Gastroesophageal sphincter (tissue), 4 donors: ENCODE data around the gene FOXO4. TPM values are rescaled to one million over a fixed set of nuclear protein-coding genes. Genes with fewer than 3 reads are reported as not detected.

ENCODE experiments used
- ATAC-seq: fragments of 150-250 bp; one replicate; pipeline ENCODE4 v1.9.1; 2016; ENCODE audit warnings: mild to moderate bottlenecking, moderate library complexity
- H3K27ac ChIP-seq, 4 donors: fragments of 200-600 bp; sonication (generic) in 3 of 4; 1 replicate in 3 of 4; 2 replicates in 1 of 4; pipeline ENCODE4 v1.5.1; 2016 to 2019
- H3K27me3 ChIP-seq: fragments of 200-600 bp; sonication (generic); one replicate; pipeline ENCODE4 v1.5.1; 2019
- H3K36me3 ChIP-seq, 2 donors: fragments of 200-600 bp; sonication (generic); one replicate each; pipeline ENCODE4 v1.5.1; 2019; ENCODE audit warnings: control low read depth in 1 of 2
- H3K4me1 ChIP-seq, 3 donors: fragments of 200-600 bp; sonication (generic); 1 replicate in 2 of 3; 2 replicates in 1 of 3; pipeline ENCODE4 v1.5.1; 2016 to 2019; ENCODE audit warnings: control low read depth in 2 of 3
- H3K4me3 ChIP-seq, 2 donors: fragments of 200-600 bp; sonication (generic); one replicate each; pipeline ENCODE4 v1.5.1; 2019; ENCODE audit warnings: mild to moderate bottlenecking in 1 of 2, moderate library complexity in 1 of 2
- H3K9me3 ChIP-seq, 3 donors: fragments of 200-600 bp; sonication (generic); one replicate each; pipeline ENCODE4 v1.5.1; 2017 to 2019; ENCODE audit warnings: control low read depth in 2 of 3
- CTCF ChIP-seq, 4 experiments: fragments of 200-600 bp in 2 of 4; fragments of 450-650 bp in 2 of 4; sonication (generic) in 1 of 4; IDR thresholded peaks; one replicate each; pipeline ENCODE4 v1.5.1; 2017 to 2019; ENCODE audit warnings: antibody characterized with exemption in 4 of 4, mild to moderate bottlenecking in 2 of 4, moderate library complexity in 2 of 4
- EP300 ChIP-seq: sonication (generic); formaldehyde crosslinking; IDR thresholded peaks from one replicate; pipeline ENCODE4 v1.6.1; 2017; ENCODE audit warnings: antibody characterized with exemption, mild to moderate bottlenecking
- POLR2A ChIP-seq, 2 donors: fragments of 450-650 bp; IDR thresholded peaks; one replicate each; pipeline ENCODE4 v1.6.1; 2017; ENCODE audit warnings: antibody characterized with exemption in 2 of 2, mild to moderate bottlenecking in 2 of 2, moderate library complexity in 1 of 2
- POLR2AphosphoS5 ChIP-seq: sonication (generic); formaldehyde crosslinking; IDR thresholded peaks from one replicate; pipeline ENCODE4 v1.6.1; 2017; ENCODE audit warnings: antibody characterized with exemption
- WGBS, 2 donors: methylation state at CpG; one replicate each; pipeline ENCODE4 v1.1.5; 2018; ENCODE audit warnings: low coverage in 1 of 2; 5-methylcytosine and 5-hydroxymethylcytosine counted together
- total RNA-seq, 4 donors: library from RNA; depleted of rRNA; stranded (reverse); fragments of >200 nt; gene quantifications; one replicate each; pipeline ENCODE4 v1.1.0, GENCODE V29; 2016

Gene FOXO4
- total RNA-seq, 4 donors from 2014 or later = 19.9 to 48.2 (median 28.9) TPM

- Histone ChIP-seq H3K4me1 (no peaks in the 10 kb centered on the region), H3K27me3 (no peaks in the 10 kb centered on the region), H3K27ac (no peak overlapping the region), H3K4me3 (no peak overlapping the region), H3K9me3 (no peaks in the 10 kb centered on the region), H3K36me3 (no peaks in the 10 kb centered on the region)
- TF ChIP-seq POLR2AphosphoS5 = no peak
- TF ChIP-seq EP300 = no peak
- no peak for TF ChIP-seq CTCF (IDR thresholded peaks at IDR 0.05)
- no peak for TF ChIP-seq POLR2A (IDR thresholded peaks at IDR 0.05)
- 68 to 73% methylated on average over 4 to 5 of the region's 5 CpGs for WGBS, 2 donors
- ATAC-seq = no peak
Observed at GRCh38 chrX:71111921-71112431, 16.3 kb downstream of the FOXO4 start.

DNA sequence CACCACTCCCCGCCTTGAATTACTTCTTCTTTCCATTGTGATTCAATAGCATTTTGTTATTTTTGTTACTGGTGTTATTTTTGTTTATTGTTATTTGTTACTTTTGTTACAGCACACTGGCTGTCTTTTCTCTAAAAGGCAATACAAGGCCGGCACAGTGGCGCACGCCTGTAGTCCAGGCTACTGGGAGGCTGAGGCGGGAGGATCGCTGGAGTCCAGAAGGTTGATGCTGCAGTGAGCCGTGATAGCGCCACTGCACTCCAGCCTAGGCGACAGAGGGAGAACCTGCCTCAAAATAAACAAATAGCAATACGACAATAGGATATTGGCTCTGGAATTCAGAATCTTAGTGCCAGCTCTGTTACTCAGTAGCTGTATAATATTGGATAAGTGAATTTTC lies 21.7 kb downstream of the FOXO4 start:
- H3K9me3 ChIP-seq = no peaks in the 10 kb centered on the region
- H3K27me3 ChIP-seq = no peaks in the 10 kb centered on the region
- peaks cover 0 to 20% (median 2%) of the 10 kb centered on the region in 3 donors for H3K4me1 ChIP-seq
- H3K36me3 ChIP-seq = peaks cover 0 to 25% of the 10 kb centered on the region in 2 donors
- ATAC-seq = no peak
- 50 to 100% methylated on average over 1 to 3 of the region's 10 CpGs for WGBS, 2 donors
- H3K27ac ChIP-seq = no peak overlapping the region
- TF ChIP-seq CTCF (IDR thresholded peaks at IDR 0.05) (no peak), EP300 (no peak), POLR2A (IDR thresholded peaks at IDR 0.05) (no peak), POLR2AphosphoS5 (no peak)
- no peak overlapping the region for H3K4me3 ChIP-seq

- Histone ChIP-seq H3K36me3 (peaks cover 0 to 35% of the 10 kb centered on the region in 2 donors), H3K9me3 (no peaks in the 10 kb centered on the region), H3K4me1 (peaks cover 0 to 20% (median 2%) of the 10 kb centered on the region in 3 donors), H3K4me3 (peak within 1 kb of the TSS; percentile 58 to 67), H3K27me3 (no peaks in the 10 kb centered on the region), H3K27ac (peak within 1 kb of the TSS; percentile 48 to 84 (median 81))
- no peak for TF ChIP-seq EP300
- TF ChIP-seq POLR2AphosphoS5 = no peak
- no peak for TF ChIP-seq CTCF (IDR thresholded peaks at IDR 0.05)
- TF ChIP-seq POLR2A (IDR thresholded peaks at IDR 0.05) = peak in 1 of 2 donors; percentile 18
- 3 to 23% methylated on average over 9 to 12 of the region's 56 CpGs for WGBS, 2 donors
- ATAC-seq = peak; percentile 93
Observed at GRCh38 chrX:71118032-71118984, 22.7 kb downstream of the FOXO4 start, which contains the start of gene MED12. Gene MED12, plus strand, starts transcription at chrX:71118596. Its CDS starts 159 bp downstream, at chrX:71118755.

- Histone ChIP-seq H3K9me3 (no peaks in the 10 kb centered on the region), H3K4me1 (peaks cover 0 to 20% (median 2%) of the 10 kb centered on the region in 3 donors), H3K4me3 (peak overlapping the region; percentile 58 to 67), H3K27me3 (no peaks in the 10 kb centered on the region), H3K27ac (peak overlapping the region; percentile 48 to 84 (median 81)), H3K36me3 (peaks cover 0 to 42% of the 10 kb centered on the region in 2 donors)
- WGBS, 2 donors = 0 to 29% methylated on average over 3 to 9 of the region's 17 CpGs
- TF ChIP-seq CTCF (IDR thresholded peaks at IDR 0.05) (no peak), POLR2A (IDR thresholded peaks at IDR 0.05) (no peak), POLR2AphosphoS5 (no peak), EP300 (no peak)
- ATAC-seq = no peak
Observed at GRCh38 chrX:71118985-71119535, 23.4 kb downstream of the FOXO4 start.
